ENCODE measurements around the gene PXN. TPM values are rescaled to one million over a fixed set of nuclear protein-coding genes. Genes with fewer than 3 reads are reported as not detected.

Gene PXN
- total and polyA plus RNA-seq, 7 donors, result 64.7 to 166 (median 96.2) TPM

DNA sequence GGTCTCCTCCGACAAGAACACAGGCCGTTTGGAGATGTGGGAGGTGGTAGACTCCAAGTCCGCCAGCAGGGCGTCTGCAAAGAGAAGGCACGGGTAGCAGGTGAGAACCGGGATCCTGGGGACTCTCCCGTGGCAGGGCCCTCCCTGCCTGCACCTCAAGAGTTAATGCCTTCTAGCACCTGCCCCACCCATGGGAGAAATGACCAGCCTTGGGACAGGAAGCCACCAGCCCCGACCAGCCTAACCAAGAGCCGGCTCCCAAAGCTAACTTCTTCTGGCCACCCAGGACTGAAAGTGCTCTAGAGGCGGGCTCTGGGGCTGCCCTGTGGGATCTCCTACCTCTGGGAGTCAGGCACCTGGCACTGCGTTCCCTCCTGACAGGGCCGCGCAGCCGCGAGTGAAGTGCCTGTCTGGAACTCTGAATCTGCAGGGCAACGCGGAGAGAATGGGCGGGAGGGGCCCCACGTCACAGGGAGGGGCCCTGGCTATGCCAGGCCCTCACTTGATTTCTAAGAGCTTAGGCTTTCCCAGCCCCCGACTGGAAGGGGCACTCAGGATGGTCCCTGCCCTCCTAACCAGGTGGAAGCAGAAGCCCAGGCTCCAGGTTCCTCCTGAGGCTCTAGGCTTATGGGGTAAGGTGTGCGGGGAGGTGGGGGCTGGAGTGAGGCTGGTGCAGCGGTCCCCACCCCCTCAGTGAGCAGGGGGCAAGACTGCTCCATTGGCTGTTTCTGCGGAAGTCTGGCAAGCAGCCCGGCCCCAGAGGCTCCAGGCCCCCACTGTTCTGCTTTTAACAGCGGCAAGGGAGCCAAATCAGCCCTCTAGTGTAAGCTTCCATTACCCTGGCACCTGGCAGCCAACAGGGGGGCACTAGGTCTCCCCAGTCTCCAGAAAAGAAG lies 41.0 kb downstream of the PXN start:
- ATAC-seq (no peak), DNase-seq (peak in 1 of 2 donors; percentile 47)
- WGBS, 3 donors, result 64 to 69% (median 65%) methylated on average over 24 to 25 of the region's 25 CpGs

GRCh38 chr12:120223458-120224303 lies 41.8 kb downstream of the PXN start:
- H3K9me3 ChIP-seq, result no peaks in the 10 kb centered on the region
- no peak overlapping the region for H3K4me3 ChIP-seq
- DNase-seq (no peak), ATAC-seq (no peak)
- peaks cover 35% of the 10 kb centered on the region for H3K4me1 ChIP-seq
- TF ChIP-seq CTCF (IDR thresholded peaks at IDR 0.05), result no peak
- H3K27ac ChIP-seq, result no peak overlapping the region
- peaks cover 10 to 63% of the 10 kb centered on the region in 2 donors for H3K36me3 ChIP-seq (ENCODE audit: insufficient read depth in 1 of 2, low read depth in 1 of 2)
- WGBS, 3 donors, result 87 to 92% (median 88%) methylated on average over 17 to 19 of the region's 19 CpGs
- intact Hi-C loops (cut with DNase I), result no loop called here
- no peaks in the 10 kb centered on the region for H3K27me3 ChIP-seq (ENCODE audit: insufficient read depth in 3 of 3, low read length in 2 of 3)

More for the DNA sequence above, 41.0 kb downstream of the PXN start:
- H3K27me3 ChIP-seq (ENCODE audit: insufficient read depth in 3 of 3, low read length in 2 of 3), result no peaks in the 10 kb centered on the region
- H3K27ac ChIP-seq, result peak overlapping the region; percentile 51
- peaks cover 10 to 55% of the 10 kb centered on the region in 2 donors for H3K36me3 ChIP-seq (ENCODE audit: insufficient read depth in 1 of 2, low read depth in 1 of 2)
- TF ChIP-seq CTCF (IDR thresholded peaks at IDR 0.05), result no peak
- no peaks in the 10 kb centered on the region for H3K9me3 ChIP-seq
- H3K4me3 ChIP-seq, result no peak overlapping the region
- intact Hi-C loops (cut with DNase I), result no loop called here
- peaks cover 43% of the 10 kb centered on the region for H3K4me1 ChIP-seq

DNA sequence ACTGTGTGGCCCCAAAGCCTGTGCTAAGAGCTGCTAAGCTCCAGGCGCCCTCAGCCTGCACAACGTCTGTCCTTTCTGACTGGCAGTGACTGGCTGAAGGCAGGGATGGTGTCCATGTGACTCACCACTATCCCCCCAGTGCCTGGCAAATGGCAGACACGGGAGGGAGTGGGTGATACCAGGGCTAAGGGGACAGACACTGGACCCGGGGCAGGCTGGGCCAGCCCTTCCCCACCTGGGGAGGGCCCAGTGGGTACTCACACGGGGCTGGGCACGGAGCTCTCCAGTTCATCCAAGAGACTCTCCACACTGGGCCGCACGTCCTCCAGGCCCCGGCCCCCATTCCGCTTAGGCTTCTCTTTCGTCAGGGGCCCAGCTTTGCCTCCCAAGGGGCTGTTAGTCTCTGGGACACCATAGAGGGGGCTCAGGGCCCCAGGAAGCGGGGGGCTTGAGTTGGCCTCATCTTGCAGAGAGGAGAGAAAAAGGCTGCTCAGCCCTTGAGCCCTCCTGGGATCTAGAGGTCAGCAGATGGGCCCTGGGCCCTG lies 43.2 kb downstream of the PXN start:
- intact Hi-C loops (cut with DNase I), result no loop called here
- TF ChIP-seq CTCF (IDR thresholded peaks at IDR 0.05), result no peak
- ATAC-seq, result no peak
- Histone ChIP-seq H3K4me3 (no peak overlapping the region), H3K36me3 (ENCODE audit: insufficient read depth in 1 of 2, low read depth in 1 of 2) (peaks cover 10 to 76% of the 10 kb centered on the region in 2 donors), H3K9me3 (no peaks in the 10 kb centered on the region), H3K27ac (no peak overlapping the region), H3K4me1 (peaks cover 21% of the 10 kb centered on the region), H3K27me3 (ENCODE audit: insufficient read depth in 3 of 3, low read length in 2 of 3) (no peaks in the 10 kb centered on the region)
- 86 to 90% (median 89%) methylated on average over 12 of the region's 12 CpGs for WGBS, 3 donors
- no peak for DNase-seq

GRCh38 chr12:120221576-120221900 lies 44.0 kb downstream of the PXN start:
- Histone ChIP-seq H3K36me3 (ENCODE audit: insufficient read depth in 1 of 2, low read depth in 1 of 2) (peaks cover 10 to 81% of the 10 kb centered on the region in 2 donors), H3K9me3 (no peaks in the 10 kb centered on the region), H3K4me1 (peaks cover 18% of the 10 kb centered on the region), H3K27me3 (ENCODE audit: insufficient read depth in 3 of 3, low read length in 2 of 3) (no peaks in the 10 kb centered on the region), H3K4me3 (no peak overlapping the region), H3K27ac (no peak overlapping the region)
- DNase-seq (no peak), ATAC-seq (no peak)
- intact Hi-C loops (cut with DNase I), result no loop called here
- TF ChIP-seq CTCF (IDR thresholded peaks at IDR 0.05), result no peak
- 89 to 94% (median 91%) methylated on average over 12 to 13 of the region's 13 CpGs for WGBS, 3 donors

All from psoas muscle (tissue), 8 donors.